HS-5 (cell line): Measurements from ENCODE around the gene TBC1D17.

Experiments used
- DNase-seq: peaks from one replicate; pipeline ENCODE4 v3.0.0-alpha.2; 2012; ENCODE audit warnings: low read depth

The TBC1D17 gene

GRCh38 chr19:49894011-49894664, 16.6 kb downstream of the TBC1D17 start:
- no peak for DNase-seq

- DNase-seq: no peak
Measured at GRCh38 chr19:49894879-49895565, 17.5 kb downstream of the TBC1D17 start.

DNA sequence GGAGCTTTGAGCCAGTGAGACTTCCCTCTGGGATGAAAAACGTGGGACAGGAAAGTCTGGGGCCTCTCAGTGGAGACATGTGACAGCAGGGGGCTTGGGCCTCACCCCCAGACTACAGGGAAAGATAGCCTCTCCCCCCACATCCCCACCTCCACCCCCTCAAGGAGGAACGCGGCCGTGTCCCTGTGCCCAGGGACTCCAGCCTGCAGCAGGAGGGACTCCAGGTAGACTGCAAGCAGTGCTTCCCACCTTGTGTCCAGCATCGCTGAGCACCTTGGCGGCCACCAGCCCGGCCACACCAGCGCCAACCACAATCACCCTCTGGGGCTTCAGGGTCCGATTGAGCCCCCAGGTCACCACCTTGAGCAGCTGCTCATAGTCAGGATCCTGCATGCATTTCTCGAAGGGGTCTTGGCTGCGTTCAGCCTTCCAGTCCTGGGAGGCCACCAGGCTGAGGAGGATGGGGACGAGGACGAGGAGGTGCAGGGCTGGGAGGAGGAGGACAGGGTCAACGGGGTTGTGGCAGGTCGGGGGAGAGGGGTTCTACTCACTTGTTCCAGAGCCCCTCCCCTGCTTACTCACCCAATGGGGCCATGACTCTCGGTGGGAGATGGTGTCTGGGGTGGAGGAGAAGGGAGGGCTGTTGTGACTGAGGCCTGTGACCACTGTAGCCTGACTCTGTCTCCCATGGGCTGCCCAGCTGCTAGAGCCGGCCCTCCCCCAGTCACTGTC, 18.2 kb downstream of the TBC1D17 start:
- no peak for DNase-seq

DNA sequence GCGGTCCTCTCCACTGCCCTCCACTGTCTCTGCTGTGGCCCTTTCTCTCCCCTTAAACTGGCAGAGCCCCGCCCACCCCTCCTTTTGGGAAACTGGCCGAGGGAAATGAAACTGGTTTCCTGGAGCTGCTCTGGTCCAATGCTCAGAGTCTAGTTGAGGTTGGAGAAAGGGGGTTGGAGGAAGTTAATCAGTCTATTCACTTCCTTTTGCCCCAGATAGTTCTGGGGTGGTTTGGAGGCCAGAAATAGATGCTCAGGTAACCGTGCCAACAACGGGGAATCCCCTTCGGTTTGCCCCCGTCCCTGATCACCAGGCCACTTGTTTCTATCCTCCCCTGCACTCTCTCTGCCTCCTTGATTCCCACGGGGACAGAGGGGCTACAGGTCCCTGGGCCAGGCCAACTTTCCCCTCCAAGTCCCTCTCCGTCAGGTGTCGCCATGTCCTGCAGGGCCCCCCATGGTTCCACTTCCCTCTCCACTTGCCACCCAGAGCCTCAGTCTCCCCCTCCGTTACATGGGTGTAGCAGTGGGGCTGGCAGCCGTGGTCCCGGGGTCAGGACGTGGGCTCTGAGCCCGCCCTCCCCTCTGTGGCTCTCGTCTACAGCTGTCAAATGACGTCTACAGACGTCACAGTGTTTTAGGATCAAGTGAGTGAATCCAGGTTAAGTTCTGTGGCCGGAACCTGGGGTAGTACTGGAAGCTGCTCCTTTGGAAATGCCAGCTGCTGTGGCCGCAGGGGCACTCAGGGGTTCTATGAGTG, 19.5 kb downstream of the TBC1D17 start, which contains the start of gene IL4I1:
TSS of gene IL4I1 (minus strand) at position 25 of the 759 bp plus-strand sequence. CDS start 727 bp downstream, outside the sequence.
- no peak for DNase-seq

GRCh38 chr19:49904136-49904535, 26.6 kb downstream of the TBC1D17 start:
- no peak for DNase-seq

DNA sequence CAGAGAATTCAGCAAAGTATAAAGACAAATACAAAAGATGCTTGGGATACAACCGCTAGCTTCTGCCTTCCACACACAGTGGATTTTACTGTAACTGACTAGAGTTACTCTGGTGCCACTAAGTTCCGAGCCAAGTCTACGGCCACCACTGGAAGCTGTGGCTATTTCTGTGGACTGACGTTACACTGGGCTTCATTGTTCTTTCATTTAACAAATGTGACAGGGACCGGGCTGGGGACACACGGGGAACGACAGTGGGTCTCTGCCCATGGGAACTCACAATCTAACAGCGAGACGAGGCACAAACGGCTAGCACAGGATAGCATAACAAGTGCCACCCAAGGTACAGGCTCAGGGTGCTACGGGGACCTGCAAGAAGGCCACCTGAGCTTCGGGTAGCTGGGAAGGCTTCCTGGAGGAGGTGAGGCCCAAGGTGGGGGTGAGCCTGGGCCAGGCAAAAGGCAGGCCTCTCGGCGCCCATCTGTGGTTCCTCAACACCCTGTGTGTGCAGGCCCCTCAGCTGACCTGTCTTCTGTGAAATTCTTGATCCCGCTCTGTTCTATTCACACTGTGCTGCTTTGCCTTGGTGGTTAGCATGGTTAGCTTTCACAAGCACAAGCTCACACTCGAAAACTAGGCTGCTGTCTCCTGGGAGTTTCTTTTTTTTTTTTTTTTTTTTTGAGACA, 29.5 kb downstream of the TBC1D17 start:
- DNase-seq: no peak

- DNase-seq: no peak
Measured at GRCh38 chr19:49907745-49908446, 30.4 kb downstream of the TBC1D17 start.

DNA sequence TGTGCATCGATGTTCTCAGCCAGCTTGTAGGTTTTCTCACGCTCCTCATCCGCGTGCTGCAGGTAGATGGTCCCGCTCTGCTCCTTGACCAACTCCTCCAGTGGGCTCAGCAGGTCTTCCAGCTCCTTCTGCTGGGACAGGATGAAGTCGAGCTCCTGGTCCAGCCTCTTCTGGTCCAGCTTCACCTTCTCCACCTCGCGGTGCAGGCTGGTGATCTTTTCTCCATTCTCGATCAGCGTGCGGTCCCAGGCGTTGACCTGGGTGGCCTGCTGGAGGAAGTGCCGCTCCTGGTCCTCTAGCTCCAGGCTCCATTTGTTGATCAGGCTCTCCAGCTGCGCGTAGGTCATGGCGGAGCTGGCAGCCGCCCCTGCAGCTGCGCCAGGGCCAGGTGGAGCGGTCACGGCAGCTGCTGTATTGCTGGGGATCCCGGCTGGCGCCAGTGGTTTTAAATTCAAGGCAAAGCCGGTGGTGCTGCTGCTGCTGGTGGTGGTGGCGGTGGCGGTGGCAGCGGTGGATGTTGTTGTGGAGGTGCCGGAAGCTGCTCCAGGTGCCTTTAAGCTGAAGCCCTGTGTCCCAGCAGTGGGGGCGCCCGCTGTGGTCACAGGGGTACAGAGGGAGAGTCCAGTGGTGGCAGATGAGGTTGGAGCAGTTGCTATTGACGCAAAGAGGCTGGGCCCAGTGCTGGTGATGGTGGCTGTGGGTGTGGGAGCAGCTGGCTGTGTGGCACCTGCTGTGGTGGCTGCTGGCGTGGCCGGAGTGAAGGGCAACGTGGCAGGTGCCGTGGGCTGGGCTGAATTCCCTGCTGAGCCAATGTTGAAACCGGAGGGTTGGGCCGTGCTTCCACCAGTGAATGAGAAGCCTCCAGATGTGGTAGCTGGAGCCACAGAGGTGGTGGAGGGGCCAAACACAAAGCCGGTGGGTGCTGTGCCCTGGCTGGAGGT, 31.2 kb downstream of the TBC1D17 start:
- no peak for DNase-seq

DNA sequence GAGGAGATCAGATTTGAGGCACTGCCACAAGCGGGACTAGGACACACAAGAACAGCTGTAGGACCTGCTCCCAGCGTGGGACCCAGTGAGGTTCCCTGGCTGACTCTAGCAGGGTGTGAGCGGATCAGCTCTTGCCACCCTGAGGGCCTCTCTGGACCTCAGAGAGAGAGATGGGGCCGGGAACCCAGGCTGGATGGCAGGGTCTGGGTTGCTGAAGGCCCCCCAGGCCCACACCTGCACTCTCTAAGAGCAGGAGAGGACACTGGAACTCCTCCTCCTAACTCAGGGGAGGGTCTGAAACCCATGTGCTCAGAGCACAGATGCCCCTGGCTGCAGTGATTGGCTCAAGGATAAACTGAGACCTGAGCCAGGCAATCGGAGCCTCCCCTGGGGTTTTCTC, 32.7 kb downstream of the TBC1D17 start:
- no peak for DNase-seq

DNA sequence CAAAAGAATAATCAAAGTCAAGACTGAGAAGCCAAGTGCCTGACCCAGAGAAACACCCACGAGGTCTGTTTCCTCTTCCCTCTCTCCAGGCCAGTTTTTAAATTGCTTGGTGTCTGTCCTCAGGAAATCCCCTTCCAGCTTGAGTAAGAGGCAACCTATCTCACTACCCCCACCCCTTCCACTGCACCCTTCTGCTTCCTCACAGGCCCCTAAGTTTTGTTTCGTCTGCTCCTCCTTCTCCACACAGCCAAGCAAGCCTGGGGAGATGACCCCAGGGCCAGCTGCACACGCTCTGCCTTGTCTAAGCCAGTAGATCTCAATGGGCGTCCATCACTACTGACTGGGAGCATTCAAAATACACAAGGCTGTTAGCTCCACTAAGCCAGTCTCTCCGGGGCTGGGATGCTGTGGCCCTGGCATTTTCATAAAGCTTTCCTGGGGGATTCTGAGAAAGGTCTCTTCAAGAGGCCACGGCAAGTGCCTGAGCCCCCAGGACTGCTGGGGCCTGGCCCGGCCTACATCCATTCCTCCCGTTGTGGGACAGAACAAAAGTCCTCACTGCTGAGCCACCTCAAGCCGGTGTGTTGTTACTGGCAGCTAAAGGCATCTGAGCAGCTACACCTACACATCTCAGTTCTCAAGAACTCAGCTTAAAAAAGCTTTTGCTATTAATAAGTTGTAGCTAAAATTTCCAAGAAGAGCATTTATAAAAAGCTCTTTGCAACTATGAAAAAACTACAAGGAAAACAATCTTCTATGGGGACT, 34.1 kb downstream of the TBC1D17 start:
- no peak for DNase-seq

DNA sequence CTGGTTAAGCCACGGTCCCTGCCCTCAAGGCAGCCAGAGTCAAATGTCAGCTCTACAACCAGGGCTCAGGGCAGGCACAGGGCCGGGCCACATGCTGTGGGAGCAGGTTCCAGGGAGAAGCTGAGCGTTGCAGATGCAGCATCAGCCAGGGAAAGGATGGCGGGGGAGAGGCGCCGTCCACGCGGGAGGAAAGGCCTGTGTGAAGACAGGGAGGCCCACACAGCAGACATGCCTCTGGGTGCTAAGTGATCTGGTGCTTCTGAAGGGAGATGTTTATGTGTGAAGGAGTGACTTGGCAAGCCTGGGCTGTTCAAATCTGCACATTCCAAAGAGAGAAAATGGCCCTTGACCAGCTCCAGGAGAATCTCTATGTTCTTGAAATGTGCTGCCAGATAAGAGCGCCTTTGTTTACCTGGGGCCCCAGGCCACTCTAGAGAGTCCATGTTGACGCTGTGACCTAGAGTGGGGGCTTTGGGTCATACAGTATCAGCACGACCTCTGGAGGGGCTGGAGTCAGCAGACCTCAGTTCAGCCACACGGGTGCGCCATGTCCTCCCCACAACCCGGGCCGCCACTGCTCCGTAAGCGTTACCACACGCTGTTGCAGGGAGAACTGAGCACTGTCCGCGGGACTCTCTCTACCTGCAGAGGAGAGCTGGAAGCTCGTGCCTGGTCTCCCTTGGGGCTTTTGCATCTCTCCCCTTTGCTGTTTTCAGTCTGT, 35.6 kb downstream of the TBC1D17 start:
- no peak for DNase-seq

DNA sequence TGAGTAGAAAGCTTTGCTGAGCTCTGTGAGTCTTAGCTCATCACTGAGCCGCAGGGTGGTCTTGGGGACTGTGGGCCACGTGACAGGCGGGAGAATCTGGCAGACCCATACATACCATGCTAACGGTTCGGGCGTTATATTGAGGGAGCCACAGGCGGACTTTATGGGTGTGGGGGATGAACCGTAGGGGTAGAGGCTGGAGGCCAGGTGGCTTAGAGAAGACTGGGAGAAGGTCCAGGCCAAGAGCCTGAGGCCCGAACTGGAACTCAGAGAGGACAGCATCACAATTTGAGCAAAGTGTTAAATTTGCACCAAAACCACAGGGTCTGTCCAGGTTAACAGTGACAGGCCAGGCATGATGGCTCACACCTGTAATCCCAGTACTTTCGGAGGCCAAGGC, 36.2 kb downstream of the TBC1D17 start:
- DNase-seq: no peak

GRCh38 chr19:49915271-49915670, 37.8 kb downstream of the TBC1D17 start:
- no peak for DNase-seq

DNA sequence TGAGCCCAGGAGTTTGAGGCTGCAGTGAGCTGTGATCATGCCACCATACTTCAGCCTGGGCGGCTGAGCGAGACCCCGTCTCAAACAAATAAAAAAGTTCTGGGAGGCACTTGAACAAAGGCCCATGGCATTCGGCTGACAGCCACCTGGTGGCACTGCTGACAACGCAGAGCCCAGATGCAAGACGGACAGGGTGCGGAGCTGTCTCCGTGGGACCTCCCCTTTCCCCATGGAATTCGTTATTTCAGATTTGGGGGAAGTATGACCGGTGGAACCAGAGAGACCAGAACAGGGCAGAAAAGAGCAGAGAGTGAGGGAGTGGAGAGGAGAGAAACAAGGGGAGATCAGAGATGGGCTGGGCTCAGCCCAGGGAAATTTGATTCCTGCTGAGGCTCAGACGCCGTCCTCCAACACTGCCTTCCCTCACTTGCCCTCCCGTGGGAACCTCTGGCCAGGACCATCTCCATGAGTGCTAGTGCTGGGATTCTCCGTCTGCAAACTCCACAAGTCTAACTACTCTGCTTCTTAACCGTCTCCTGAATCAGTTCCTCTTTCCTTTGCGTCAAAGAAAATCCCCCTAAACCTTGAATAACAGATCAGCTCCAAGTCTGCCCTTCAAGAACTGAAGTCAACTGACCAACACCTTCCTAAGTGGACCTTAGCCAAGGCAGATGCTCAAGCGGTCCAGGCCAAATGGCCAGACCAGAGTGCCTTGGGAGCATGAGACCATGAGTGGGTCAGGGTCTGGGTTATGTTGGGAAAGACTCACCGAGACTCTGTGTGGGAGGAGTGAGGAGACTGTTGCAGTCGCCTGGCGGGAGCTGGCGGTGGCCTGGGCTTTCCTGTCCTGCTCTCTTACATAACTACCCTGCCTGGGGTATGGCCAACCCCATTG, 39.6 kb downstream of the TBC1D17 start:
- no peak for DNase-seq

DNA sequence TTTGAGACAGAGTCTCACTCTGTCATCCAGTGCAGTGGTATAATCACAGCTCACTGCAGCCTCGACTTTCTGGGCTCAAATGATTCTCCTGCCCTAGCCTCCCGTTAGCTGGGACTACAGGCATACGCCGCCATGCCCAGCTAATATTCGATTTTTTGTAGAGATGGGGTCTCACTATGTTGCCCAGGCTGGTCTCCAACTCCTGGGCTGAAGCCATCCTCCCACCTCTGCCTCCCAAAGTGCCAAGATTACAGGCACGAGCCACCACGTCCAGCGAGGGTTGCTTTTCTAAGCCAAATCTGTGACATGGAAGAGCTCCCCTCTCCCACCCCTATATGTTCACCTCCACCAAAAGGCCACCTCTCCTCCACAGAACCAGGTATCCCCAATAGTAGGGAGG, 40.6 kb downstream of the TBC1D17 start:
- no peak for DNase-seq

- no peak for DNase-seq
Measured at GRCh38 chr19:49920624-49921363, 43.3 kb downstream of the TBC1D17 start.
